Muscle layer of duodenum (tissue), 2 donors: ENCODE measurements around the gene GH1.
"Not testable (repeated sequence)": the region's sequence is repeated elsewhere in the genome, so short reads cannot be mapped to it uniquely, and the experiment has no call there.

Source experiments
- H3K27ac ChIP-seq: one replicate; pipeline ENCODE4 v1.7.0; 2013; ENCODE audit warnings: mild to moderate bottlenecking, low read length
- H3K27me3 ChIP-seq: one replicate; pipeline ENCODE4 v1.7.0; 2013; ENCODE audit warnings: low read depth, mild to moderate bottlenecking, control low read depth, low read length
- H3K36me3 ChIP-seq, 2 donors: one replicate each; pipeline ENCODE4 v1.7.0; 2013; ENCODE audit warnings: low read length in 2 of 2, control low read depth in 1 of 2, mild to moderate bottlenecking in 1 of 2; ENCODE audit not compliant: insufficient read depth in 2 of 2, control insufficient read depth in 1 of 2
- H3K4me1 ChIP-seq, 2 donors: one replicate each; pipeline ENCODE4 v1.7.0; 2013; ENCODE audit warnings: low read length in 2 of 2, mild to moderate bottlenecking in 2 of 2, control low read depth in 1 of 2, moderate library complexity in 1 of 2; ENCODE audit not compliant: insufficient read depth in 2 of 2, control insufficient read depth in 1 of 2
- H3K4me3 ChIP-seq, 2 donors: one replicate each; pipeline ENCODE4 v1.7.0; 2013; ENCODE audit warnings: low read length in 2 of 2, low read depth in 1 of 2, mild to moderate bottlenecking in 1 of 2
- H3K9me3 ChIP-seq, 2 donors: one replicate each; pipeline ENCODE4 v1.7.0; 2013; ENCODE audit warnings: low read length in 2 of 2, control low read depth in 1 of 2, mild to moderate bottlenecking in 1 of 2; ENCODE audit not compliant: control insufficient read depth in 1 of 2
- donor health status: healthy.

GH1 gene

GRCh38 chr17:63869491-63870291, 48.9 kb downstream of the GH1 start:
- H3K9me3 ChIP-seq, H3K27ac ChIP-seq, H3K27me3 ChIP-seq, H3K4me3 ChIP-seq, H3K36me3 ChIP-seq, H3K4me1 ChIP-seq: not testable (repeated sequence)
